Adipocyte (in vitro differentiated cells): Measurements from ENCODE around the gene ADRA2B.
A peak's percentile ranks its signal among the peaks of the same experiment; 100 is the strongest.
"Not testable (repeated sequence)": the region's sequence is repeated elsewhere in the genome, so short reads cannot be mapped to it uniquely, and the experiment has no call there.

Experiments
- DNase-seq: peaks from one replicate; pipeline ENCODE4 v3.0.0-alpha.2; 2015; ENCODE audit warnings: low read depth
- H3K27me3 ChIP-seq: replicated peaks from 2 replicates; pipeline ENCODE4 v1.7.0; 2013; ENCODE audit warnings: mild to moderate bottlenecking, low read length, moderate library complexity; ENCODE audit not compliant: control insufficient read depth, insufficient read depth
- H3K36me3 ChIP-seq: 2 replicates; pipeline ENCODE4 v1.7.0; 2013; ENCODE audit warnings: low read length, mild to moderate bottlenecking, moderate library complexity; ENCODE audit not compliant: control insufficient read depth, insufficient read depth, severe bottlenecking
- H3K4me1 ChIP-seq: 2 replicates; pipeline ENCODE4 v1.7.0; 2013; ENCODE audit warnings: mild to moderate bottlenecking, low read length, moderate library complexity; ENCODE audit not compliant: control insufficient read depth, insufficient read depth
- H3K4me3 ChIP-seq: 2 replicates; pipeline ENCODE4 v1.7.0; 2013; ENCODE audit warnings: mild to moderate bottlenecking, low read length, moderate library complexity
- H3K9ac ChIP-seq: 2 replicates; pipeline ENCODE4 v1.7.0; 2013; ENCODE audit warnings: mild to moderate bottlenecking, low read length, moderate library complexity
- H3K9me3 ChIP-seq: 2 replicates; pipeline ENCODE4 v1.7.0; 2013; ENCODE audit warnings: mild to moderate bottlenecking, low read length, moderate library complexity; ENCODE audit not compliant: control insufficient read depth

ADRA2B gene

GRCh38 chr2:96116424-96116878 lies at the start of gene ADRA2B:
TSS of gene ADRA2B (minus strand) at chr2:96116571. CDS start at chr2:96116149, 422 bp downstream.
- peak; percentile 45 for DNase-seq
- Histone ChIP-seq H3K27me3 (peaks cover 49% of the 10 kb centered on the region), H3K9me3 (no peaks in the 10 kb centered on the region), H3K4me1 (no peaks in the 10 kb centered on the region), H3K4me3 (peak within 1 kb of the TSS; percentile 41), H3K9ac (peak within 1 kb of the TSS; percentile 29), H3K36me3 (no peaks in the 10 kb centered on the region)

- H3K9ac ChIP-seq: no peak overlapping the region
- H3K27me3 ChIP-seq: no peaks in the 10 kb centered on the region
- no peaks in the 10 kb centered on the region for H3K36me3 ChIP-seq
- peaks cover 5% of the 10 kb centered on the region for H3K9me3 ChIP-seq
- no peak for DNase-seq
- peaks cover 6% of the 10 kb centered on the region for H3K4me1 ChIP-seq
- H3K4me3 ChIP-seq: no peak overlapping the region
Observed at GRCh38 chr2:96164459-96165184, 48.3 kb upstream of the ADRA2B start.

GRCh38 chr2:96163768-96164429 lies 47.5 kb upstream of the ADRA2B start:
- peaks cover 7% of the 10 kb centered on the region for H3K27me3 ChIP-seq
- no peaks in the 10 kb centered on the region for H3K36me3 ChIP-seq
- H3K4me3 ChIP-seq: no peak overlapping the region
- no peak for DNase-seq
- no peak overlapping the region for H3K9ac ChIP-seq
- peaks cover 5% of the 10 kb centered on the region for H3K9me3 ChIP-seq
- peaks cover 4% of the 10 kb centered on the region for H3K4me1 ChIP-seq

- Histone ChIP-seq H3K4me1 (peaks cover 4% of the 10 kb centered on the region), H3K4me3 (no peak overlapping the region), H3K36me3 (no peaks in the 10 kb centered on the region), H3K9me3 (peaks cover 5% of the 10 kb centered on the region), H3K27me3 (peaks cover 12% of the 10 kb centered on the region), H3K9ac (no peak overlapping the region)
- DNase-seq: no peak
Observed at GRCh38 chr2:96163415-96163767, 47.0 kb upstream of the ADRA2B start.

GRCh38 chr2:96161898-96162297 lies 45.5 kb upstream of the ADRA2B start:
- Histone ChIP-seq H3K36me3 (no peaks in the 10 kb centered on the region), H3K9ac (no peak overlapping the region), H3K27me3 (peaks cover 27% of the 10 kb centered on the region), H3K9me3 (peaks cover 5% of the 10 kb centered on the region), H3K4me3 (no peak overlapping the region), H3K4me1 (no peaks in the 10 kb centered on the region)
- DNase-seq: no peak

- H3K4me3 ChIP-seq, H3K9ac ChIP-seq, H3K4me1 ChIP-seq: not testable (repeated sequence)
Observed at GRCh38 chr2:96160366-96160765, 44.0 kb upstream of the ADRA2B start.

GRCh38 chr2:96159084-96159830 lies 42.9 kb upstream of the ADRA2B start:
- Histone ChIP-seq H3K9ac (no peak overlapping the region), H3K36me3 (no peaks in the 10 kb centered on the region), H3K4me3 (no peak overlapping the region), H3K27me3 (peaks cover 34% of the 10 kb centered on the region), H3K4me1 (no peaks in the 10 kb centered on the region), H3K9me3 (peaks cover 5% of the 10 kb centered on the region)
- DNase-seq: no peak

More at GRCh38 chr2:96160366-96160765, 44.0 kb upstream of the ADRA2B start:
- peaks cover 34% of the 10 kb centered on the region for H3K27me3 ChIP-seq
- not testable (repeated sequence) for H3K36me3 ChIP-seq, H3K9me3 ChIP-seq, DNase-seq

GRCh38 chr2:96158554-96158940 lies 42.2 kb upstream of the ADRA2B start:
- Histone ChIP-seq H3K36me3 (no peaks in the 10 kb centered on the region), H3K4me3 (no peak overlapping the region), H3K4me1 (no peaks in the 10 kb centered on the region), H3K9ac (no peak overlapping the region), H3K9me3 (peaks cover 5% of the 10 kb centered on the region), H3K27me3 (peaks cover 34% of the 10 kb centered on the region)
- no peak for DNase-seq

- Histone ChIP-seq H3K4me3 (no peak overlapping the region), H3K36me3 (no peaks in the 10 kb centered on the region), H3K9me3 (peaks cover 5% of the 10 kb centered on the region), H3K4me1 (no peaks in the 10 kb centered on the region), H3K9ac (no peak overlapping the region), H3K27me3 (peaks cover 34% of the 10 kb centered on the region)
- DNase-seq: no peak
Observed at GRCh38 chr2:96157649-96158553, 41.5 kb upstream of the ADRA2B start.

- H3K36me3 ChIP-seq: no peaks in the 10 kb centered on the region
- no peaks in the 10 kb centered on the region for H3K4me1 ChIP-seq
- H3K4me3 ChIP-seq: no peak overlapping the region
- peaks cover 5% of the 10 kb centered on the region for H3K9me3 ChIP-seq
- no peak for DNase-seq
- no peak overlapping the region for H3K9ac ChIP-seq
- H3K27me3 ChIP-seq: peaks cover 34% of the 10 kb centered on the region
Observed at GRCh38 chr2:96156926-96157648, 40.7 kb upstream of the ADRA2B start.
